ENCODE measurements around the gene RNF169. TPM values are rescaled to one million over a fixed set of nuclear protein-coding genes. Genes with fewer than 3 reads are reported as not detected.
"Not testable (repeated sequence)": the region's sequence is repeated elsewhere in the genome, so short reads cannot be mapped to it uniquely, and the experiment has no call there.

RNF169 gene
- total RNA-seq, 1 donor from 2014 or later, result 15.5 TPM

DNA sequence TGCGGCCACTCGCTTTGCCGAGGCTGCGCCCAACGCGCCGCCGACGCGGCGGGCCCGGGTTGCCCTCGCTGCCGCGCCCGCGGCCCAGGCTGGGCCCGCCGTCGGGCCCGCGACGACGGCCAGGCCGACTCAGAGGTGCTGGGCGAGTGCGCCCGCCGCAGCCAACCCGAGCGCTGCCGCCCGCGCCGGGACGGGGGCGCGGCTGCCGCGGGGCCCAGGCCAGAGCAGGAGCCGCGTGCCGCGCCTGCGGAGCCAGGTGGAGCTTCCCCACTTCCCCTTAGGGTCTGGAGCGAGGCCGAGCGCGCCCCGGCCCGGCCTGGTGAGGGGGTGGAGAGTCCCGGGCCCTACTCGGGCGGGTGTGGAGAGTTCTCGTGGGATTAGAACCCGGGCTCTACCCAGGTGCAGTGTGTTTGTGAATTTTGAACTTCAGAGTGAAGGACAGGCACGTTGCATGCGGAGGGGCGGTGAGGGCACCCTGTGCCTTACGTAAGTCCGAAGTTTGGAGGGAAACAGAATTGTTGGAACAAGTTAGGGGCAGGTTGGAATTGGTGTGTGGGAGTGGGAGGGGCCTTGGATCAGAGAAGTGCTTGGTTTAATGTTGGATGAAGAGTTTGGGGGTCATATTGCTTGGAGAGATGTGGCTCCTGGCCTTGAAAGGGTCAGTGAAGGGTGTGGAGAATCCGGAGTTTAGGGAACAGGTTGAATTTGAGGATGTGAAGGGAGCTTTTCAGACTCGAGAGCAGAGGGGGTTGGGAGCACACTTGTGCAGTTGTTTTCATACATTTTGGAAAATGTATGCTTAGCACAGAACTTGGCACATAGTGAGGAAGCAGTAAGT is 697 bp downstream of the RNF169 start:
- Mint-ChIP-seq H3K4me3 (ENCODE audit: unreplicated experiment) (peak overlapping the region; percentile 91), H3K9me3 (ENCODE audit: unreplicated experiment) (no peaks in the 10 kb centered on the region), H3K27ac (ENCODE audit: unreplicated experiment) (peak overlapping the region; percentile 80), H3K36me3 (ENCODE audit: unreplicated experiment) (no peaks in the 10 kb centered on the region), H3K4me1 (ENCODE audit: unreplicated experiment) (peaks cover 35% of the 10 kb centered on the region), H3K27me3 (ENCODE audit: unreplicated experiment) (no peaks in the 10 kb centered on the region)
- no peak for DNase-seq (ENCODE audit: extremely low spot score, unreplicated experiment)
- no peak for TF ChIP-seq CTCF (IDR thresholded peaks at IDR 0.05)

GRCh38 chr11:74749965-74750296 is 1.3 kb downstream of the RNF169 start:
- Mint-ChIP-seq H3K9me3 (ENCODE audit: unreplicated experiment) (no peaks in the 10 kb centered on the region), H3K27ac (ENCODE audit: unreplicated experiment) (peak overlapping the region; percentile 80), H3K27me3 (ENCODE audit: unreplicated experiment) (no peaks in the 10 kb centered on the region), H3K36me3 (ENCODE audit: unreplicated experiment) (no peaks in the 10 kb centered on the region), H3K4me3 (ENCODE audit: unreplicated experiment) (peak overlapping the region; percentile 91), H3K4me1 (ENCODE audit: unreplicated experiment) (peaks cover 41% of the 10 kb centered on the region)
- DNase-seq (ENCODE audit: extremely low spot score, unreplicated experiment), result no peak
- no peak for TF ChIP-seq CTCF (IDR thresholded peaks at IDR 0.05)

- not testable (repeated sequence) for H3K9me3 Mint-ChIP-seq (ENCODE audit: unreplicated experiment); H3K27me3 Mint-ChIP-seq (ENCODE audit: unreplicated experiment); H3K36me3 Mint-ChIP-seq (ENCODE audit: unreplicated experiment); DNase-seq (ENCODE audit: extremely low spot score, unreplicated experiment); H3K4me3 Mint-ChIP-seq (ENCODE audit: unreplicated experiment); H3K27ac Mint-ChIP-seq (ENCODE audit: unreplicated experiment)
- peaks cover 47% of the 10 kb centered on the region for H3K4me1 Mint-ChIP-seq (ENCODE audit: unreplicated experiment)
Measured at GRCh38 chr11:74750598-74750997, 1.9 kb downstream of the RNF169 start.

DNA sequence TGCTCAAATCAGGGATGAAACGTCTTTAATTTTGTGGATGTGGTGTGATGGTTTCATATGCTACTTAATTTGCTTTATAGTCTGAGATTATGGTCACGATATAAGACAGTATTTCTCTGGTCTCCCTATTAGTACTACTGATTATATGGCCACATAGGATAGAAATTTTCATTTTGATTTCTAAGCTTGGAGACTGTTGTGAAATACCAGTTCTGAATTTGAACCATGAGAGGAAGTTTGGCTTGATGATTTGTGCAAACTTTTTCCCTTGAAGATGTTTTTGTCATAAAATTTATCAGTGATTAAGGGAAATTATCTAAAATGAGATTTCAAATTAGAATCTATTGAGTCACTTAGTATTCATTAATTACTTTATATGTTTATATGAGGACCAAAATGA is 2.7 kb downstream of the RNF169 start:
- no peak for TF ChIP-seq CTCF (IDR thresholded peaks at IDR 0.05)
- Mint-ChIP-seq H3K27ac (ENCODE audit: unreplicated experiment) (no peak overlapping the region), H3K27me3 (ENCODE audit: unreplicated experiment) (no peaks in the 10 kb centered on the region), H3K9me3 (ENCODE audit: unreplicated experiment) (no peaks in the 10 kb centered on the region), H3K36me3 (ENCODE audit: unreplicated experiment) (no peaks in the 10 kb centered on the region), H3K4me3 (ENCODE audit: unreplicated experiment) (no peak overlapping the region), H3K4me1 (ENCODE audit: unreplicated experiment) (peaks cover 52% of the 10 kb centered on the region)
- no peak for DNase-seq (ENCODE audit: extremely low spot score, unreplicated experiment)

DNA sequence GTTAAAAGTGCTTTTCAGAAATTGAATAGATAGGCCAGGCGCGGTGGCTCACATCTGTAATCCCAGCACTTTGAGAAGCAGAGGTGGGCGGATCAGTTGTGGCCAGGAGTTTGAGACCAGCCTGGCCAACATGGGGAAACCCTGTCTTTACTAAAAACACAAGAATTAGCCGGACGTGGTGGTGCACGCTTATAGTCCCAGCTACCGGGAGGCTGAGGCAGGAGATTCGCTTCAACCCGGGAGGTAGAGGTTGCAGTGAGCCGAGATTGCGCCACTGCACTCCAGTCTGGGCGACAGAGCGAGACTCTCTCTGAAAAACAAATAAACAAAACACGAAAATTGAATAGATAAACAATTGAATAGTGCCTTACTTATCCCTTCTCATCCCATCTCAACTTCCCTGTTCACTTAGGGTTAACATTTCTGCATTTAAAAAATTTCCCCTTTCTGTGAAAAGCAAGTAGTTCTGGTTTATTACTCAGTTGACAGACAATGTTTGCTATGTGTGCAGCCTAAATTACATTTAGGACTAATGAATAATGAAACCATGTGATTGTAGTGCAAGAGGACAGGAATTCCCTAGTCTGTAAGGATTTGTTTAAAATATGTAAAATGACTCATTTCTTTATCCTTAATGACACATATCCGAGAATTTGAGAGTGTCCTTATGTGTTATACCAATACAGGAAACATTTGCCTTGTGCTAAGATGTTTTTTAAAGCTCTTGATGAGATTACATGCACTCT is 6.0 kb downstream of the RNF169 start:
- no peaks in the 10 kb centered on the region for H3K9me3 Mint-ChIP-seq (ENCODE audit: unreplicated experiment)

More for the DNA sequence above, 6.0 kb downstream of the RNF169 start:
- no peak for TF ChIP-seq CTCF (IDR thresholded peaks at IDR 0.05)
- Mint-ChIP-seq H3K4me1 (ENCODE audit: unreplicated experiment) (peaks cover 46% of the 10 kb centered on the region), H3K27me3 (ENCODE audit: unreplicated experiment) (no peaks in the 10 kb centered on the region), H3K36me3 (ENCODE audit: unreplicated experiment) (no peaks in the 10 kb centered on the region), H3K27ac (ENCODE audit: unreplicated experiment) (peak overlapping the region; percentile 65), H3K4me3 (ENCODE audit: unreplicated experiment) (peak overlapping the region; percentile 43)
- DNase-seq (ENCODE audit: extremely low spot score, unreplicated experiment), result no peak

Measured in osteocyte (in vitro differentiated cells).